GM12872 (cell line): Measurements from ENCODE around the gene THRB.

ENCODE experiments used
- CTCF ChIP-seq: IDR thresholded peaks from 3 replicates; pipeline ENCODE4 v1.5.1; 2011; ENCODE audit warnings: low read depth, mild to moderate bottlenecking, low read length, moderate library complexity; ENCODE audit not compliant: insufficient read depth

The THRB gene

GRCh38 chr3:24504772-24505171, 10.1 kb upstream of the THRB start:
- no peak for TF ChIP-seq CTCF

GRCh38 chr3:24503616-24504113, 9.0 kb upstream of the THRB start:
- TF ChIP-seq CTCF, result no peak

- no peak for TF ChIP-seq CTCF
These were observed 8.0 kb upstream of the THRB start for GRCh38 chr3:24502690-24503089.

- TF ChIP-seq CTCF, result no peak
These were observed 6.2 kb upstream of the THRB start for GRCh38 chr3:24500806-24501205.

GRCh38 chr3:24499991-24500390, 5.3 kb upstream of the THRB start:
- no peak for TF ChIP-seq CTCF

GRCh38 chr3:24498796-24499195, 4.1 kb upstream of the THRB start:
- TF ChIP-seq CTCF, result no peak

GRCh38 chr3:24498391-24498790, 3.7 kb upstream of the THRB start:
- TF ChIP-seq CTCF, result no peak

- no peak for TF ChIP-seq CTCF
These were observed 3.3 kb upstream of the THRB start for GRCh38 chr3:24497942-24498341.
